Measurements from ENCODE around the gene RNF141.

RNF141 gene

DNA sequence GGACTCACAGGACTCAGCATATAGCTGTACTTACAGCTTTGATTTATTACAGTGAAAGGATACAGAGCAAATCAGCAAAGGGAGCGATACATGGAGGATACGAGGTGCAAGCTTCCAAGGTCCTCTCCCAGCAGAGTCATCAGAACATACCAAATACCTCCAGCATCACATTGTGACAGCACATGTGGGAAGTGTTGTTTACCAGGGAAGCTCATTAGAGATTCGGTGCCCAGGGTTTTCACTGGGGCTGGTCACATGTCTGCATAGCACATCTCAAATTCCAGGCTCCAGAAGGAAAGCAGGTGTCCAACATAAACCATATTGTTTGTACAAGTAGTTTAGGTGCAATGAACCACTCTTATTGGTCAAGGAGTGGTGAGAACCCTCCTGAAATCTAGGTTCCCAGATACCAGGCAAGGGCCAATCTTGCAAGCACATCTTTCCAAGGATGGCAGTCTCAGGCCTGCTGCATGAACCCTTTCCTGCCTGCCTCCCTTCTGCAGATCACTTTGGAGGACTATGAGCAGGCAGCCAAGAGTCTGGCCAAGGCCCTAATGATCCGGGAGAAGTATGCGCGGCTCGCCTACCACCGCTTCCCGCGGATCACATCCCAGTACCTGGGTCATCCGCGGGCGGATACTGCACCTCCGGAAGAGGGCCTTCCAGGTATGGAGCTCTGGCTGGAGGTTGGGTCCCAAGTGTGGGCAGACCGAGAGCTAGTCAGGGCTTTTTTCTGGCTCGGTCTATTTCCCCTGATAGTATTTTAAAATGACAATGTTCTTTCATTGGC lies 59.2 kb downstream of the RNF141 start:
- H3K9ac ChIP-seq (ENCODE audit: low read length in 2 of 2): no peak overlapping the region
- no peak overlapping the region for H3K27ac ChIP-seq (ENCODE audit: low read length)
- H3K9me3 ChIP-seq (ENCODE audit: control insufficient read depth in 2 of 2, low read length in 2 of 2): no peaks in the 10 kb centered on the region
- H3K27me3 ChIP-seq (ENCODE audit: control insufficient read depth in 1 of 2, insufficient read depth in 2 of 2, low read length in 2 of 2): no peaks in the 10 kb centered on the region
- peaks cover 10% of the 10 kb centered on the region for H3K4me1 ChIP-seq (ENCODE audit: control insufficient read depth, insufficient read depth, low read length)
- H3K4me3 ChIP-seq (ENCODE audit: low read length in 2 of 2): no peak overlapping the region
- no peaks in the 10 kb centered on the region for H3K36me3 ChIP-seq (ENCODE audit: control insufficient read depth in 2 of 2, insufficient read depth in 2 of 2, low read length in 2 of 2)

GRCh38 chr11:10480760-10481159 lies 60.2 kb downstream of the RNF141 start:
- no peak overlapping the region for H3K9ac ChIP-seq (ENCODE audit: low read length in 2 of 2)
- H3K9me3 ChIP-seq (ENCODE audit: control insufficient read depth in 2 of 2, low read length in 2 of 2): no peaks in the 10 kb centered on the region
- H3K27me3 ChIP-seq (ENCODE audit: control insufficient read depth in 1 of 2, insufficient read depth in 2 of 2, low read length in 2 of 2): no peaks in the 10 kb centered on the region
- H3K27ac ChIP-seq (ENCODE audit: low read length): no peak overlapping the region
- H3K4me3 ChIP-seq (ENCODE audit: low read length in 2 of 2): no peak overlapping the region
- no peaks in the 10 kb centered on the region for H3K36me3 ChIP-seq (ENCODE audit: control insufficient read depth in 2 of 2, insufficient read depth in 2 of 2, low read length in 2 of 2)
- H3K4me1 ChIP-seq (ENCODE audit: control insufficient read depth, insufficient read depth, low read length): peaks cover 10% of the 10 kb centered on the region

DNA sequence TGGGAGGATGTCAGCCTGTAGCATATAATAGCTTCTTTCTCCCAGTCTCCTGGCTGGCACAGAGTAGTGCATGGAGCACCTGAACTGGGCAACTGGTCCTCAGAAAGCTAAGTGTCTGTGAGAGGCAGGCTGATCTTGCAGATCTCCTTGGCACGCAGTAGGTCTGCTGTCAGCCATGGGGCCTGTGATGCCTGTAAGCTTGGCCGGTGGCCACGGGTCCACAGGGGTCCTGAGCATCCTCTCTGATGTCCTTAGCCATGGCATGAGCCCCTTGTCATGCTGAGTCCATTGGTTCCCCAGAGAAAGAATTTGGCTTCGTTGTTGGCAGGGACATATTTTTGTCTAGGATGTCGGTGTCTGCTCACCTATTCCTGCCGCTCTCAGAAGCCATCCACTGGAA lies 61.0 kb downstream of the RNF141 start:
- Histone ChIP-seq H3K4me1 (ENCODE audit: control insufficient read depth, insufficient read depth, low read length) (peaks cover 10% of the 10 kb centered on the region), H3K36me3 (ENCODE audit: control insufficient read depth in 2 of 2, insufficient read depth in 2 of 2, low read length in 2 of 2) (no peaks in the 10 kb centered on the region), H3K27me3 (ENCODE audit: control insufficient read depth in 1 of 2, insufficient read depth in 2 of 2, low read length in 2 of 2) (no peaks in the 10 kb centered on the region), H3K9me3 (ENCODE audit: control insufficient read depth in 2 of 2, low read length in 2 of 2) (no peaks in the 10 kb centered on the region), H3K4me3 (ENCODE audit: low read length in 2 of 2) (no peak overlapping the region), H3K9ac (ENCODE audit: low read length in 2 of 2) (no peak overlapping the region), H3K27ac (ENCODE audit: low read length) (no peak overlapping the region)

DNA sequence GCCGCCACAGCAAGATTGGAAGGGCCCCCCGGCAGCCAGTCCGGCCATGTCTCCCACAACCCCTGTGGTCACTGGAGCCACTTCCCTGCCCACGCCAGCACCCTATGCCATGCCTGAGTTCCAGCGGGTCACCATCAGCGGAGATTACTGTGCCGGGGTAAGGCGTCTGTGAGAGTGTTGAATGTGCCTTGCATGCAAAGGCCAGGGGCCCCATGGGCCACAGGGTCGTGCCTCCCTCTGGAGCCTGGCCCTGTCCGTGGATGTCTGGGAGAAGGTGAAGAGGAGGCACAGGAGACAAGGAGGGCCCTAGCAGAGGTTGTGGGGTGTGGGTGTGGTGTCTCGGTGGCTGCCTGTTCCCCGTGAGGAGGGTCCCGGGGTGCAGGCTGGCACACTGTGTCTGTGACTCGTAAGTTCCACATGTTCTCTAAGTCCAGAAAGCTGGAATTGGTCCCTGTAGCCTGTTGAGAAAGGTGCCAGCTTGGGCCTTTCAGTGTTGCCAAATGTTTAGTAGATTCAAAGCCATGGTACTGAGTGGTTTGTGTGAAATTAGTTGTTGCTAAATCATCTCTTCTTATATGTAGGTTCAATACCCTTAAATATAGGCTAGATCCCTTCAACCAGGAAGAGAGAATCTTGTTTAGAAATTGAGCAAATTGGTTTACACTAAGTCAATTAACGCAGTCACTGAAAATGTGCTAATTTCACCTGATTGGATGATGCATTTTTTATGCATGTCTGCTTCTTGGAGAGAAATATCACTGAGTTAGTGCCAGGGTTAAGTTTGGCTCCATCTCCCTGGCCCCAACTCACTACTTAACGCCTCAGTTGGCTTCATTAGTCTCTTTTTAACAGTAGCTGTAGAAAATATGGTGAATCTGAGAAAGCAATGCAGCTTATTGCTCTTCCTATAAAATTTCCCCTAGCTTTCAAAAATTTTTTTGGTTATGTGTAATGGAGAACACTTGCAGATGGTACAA lies 62.1 kb downstream of the RNF141 start:
- Histone ChIP-seq H3K9ac (ENCODE audit: low read length in 2 of 2) (no peak overlapping the region), H3K27ac (ENCODE audit: low read length) (no peak overlapping the region), H3K36me3 (ENCODE audit: control insufficient read depth in 2 of 2, insufficient read depth in 2 of 2, low read length in 2 of 2) (no peaks in the 10 kb centered on the region), H3K4me1 (ENCODE audit: control insufficient read depth, insufficient read depth, low read length) (peaks cover 10% of the 10 kb centered on the region), H3K27me3 (ENCODE audit: control insufficient read depth in 1 of 2, insufficient read depth in 2 of 2, low read length in 2 of 2) (no peaks in the 10 kb centered on the region), H3K9me3 (ENCODE audit: control insufficient read depth in 2 of 2, low read length in 2 of 2) (no peaks in the 10 kb centered on the region), H3K4me3 (ENCODE audit: low read length in 2 of 2) (no peak overlapping the region)

- Histone ChIP-seq H3K9me3 (ENCODE audit: control insufficient read depth in 2 of 2, low read length in 2 of 2) (no peaks in the 10 kb centered on the region), H3K27ac (ENCODE audit: low read length) (no peak overlapping the region), H3K4me1 (ENCODE audit: control insufficient read depth, insufficient read depth, low read length) (peaks cover 10% of the 10 kb centered on the region), H3K4me3 (ENCODE audit: low read length in 2 of 2) (no peak overlapping the region), H3K9ac (ENCODE audit: low read length in 2 of 2) (no peak overlapping the region), H3K27me3 (ENCODE audit: control insufficient read depth in 1 of 2, insufficient read depth in 2 of 2, low read length in 2 of 2) (no peaks in the 10 kb centered on the region), H3K36me3 (ENCODE audit: control insufficient read depth in 2 of 2, insufficient read depth in 2 of 2, low read length in 2 of 2) (no peaks in the 10 kb centered on the region)
Measured at GRCh38 chr11:10478066-10478465, 62.9 kb downstream of the RNF141 start.

GRCh38 chr11:10477690-10478046 lies 63.3 kb downstream of the RNF141 start:
- no peaks in the 10 kb centered on the region for H3K27me3 ChIP-seq (ENCODE audit: control insufficient read depth in 1 of 2, insufficient read depth in 2 of 2, low read length in 2 of 2)
- H3K4me1 ChIP-seq (ENCODE audit: control insufficient read depth, insufficient read depth, low read length): peaks cover 10% of the 10 kb centered on the region
- no peaks in the 10 kb centered on the region for H3K9me3 ChIP-seq (ENCODE audit: control insufficient read depth in 2 of 2, low read length in 2 of 2)
- no peaks in the 10 kb centered on the region for H3K36me3 ChIP-seq (ENCODE audit: control insufficient read depth in 2 of 2, insufficient read depth in 2 of 2, low read length in 2 of 2)
- no peak overlapping the region for H3K9ac ChIP-seq (ENCODE audit: low read length in 2 of 2)
- no peak overlapping the region for H3K27ac ChIP-seq (ENCODE audit: low read length)
- H3K4me3 ChIP-seq (ENCODE audit: low read length in 2 of 2): no peak overlapping the region

GRCh38 chr11:10476927-10477689 lies 63.9 kb downstream of the RNF141 start:
- Histone ChIP-seq H3K36me3 (ENCODE audit: control insufficient read depth in 2 of 2, insufficient read depth in 2 of 2, low read length in 2 of 2) (no peaks in the 10 kb centered on the region), H3K27me3 (ENCODE audit: control insufficient read depth in 1 of 2, insufficient read depth in 2 of 2, low read length in 2 of 2) (no peaks in the 10 kb centered on the region), H3K4me3 (ENCODE audit: low read length in 2 of 2) (no peak overlapping the region), H3K9ac (ENCODE audit: low read length in 2 of 2) (no peak overlapping the region), H3K4me1 (ENCODE audit: control insufficient read depth, insufficient read depth, low read length) (peaks cover 10% of the 10 kb centered on the region), H3K9me3 (ENCODE audit: control insufficient read depth in 2 of 2, low read length in 2 of 2) (no peaks in the 10 kb centered on the region), H3K27ac (ENCODE audit: low read length) (no peak overlapping the region)

DNA sequence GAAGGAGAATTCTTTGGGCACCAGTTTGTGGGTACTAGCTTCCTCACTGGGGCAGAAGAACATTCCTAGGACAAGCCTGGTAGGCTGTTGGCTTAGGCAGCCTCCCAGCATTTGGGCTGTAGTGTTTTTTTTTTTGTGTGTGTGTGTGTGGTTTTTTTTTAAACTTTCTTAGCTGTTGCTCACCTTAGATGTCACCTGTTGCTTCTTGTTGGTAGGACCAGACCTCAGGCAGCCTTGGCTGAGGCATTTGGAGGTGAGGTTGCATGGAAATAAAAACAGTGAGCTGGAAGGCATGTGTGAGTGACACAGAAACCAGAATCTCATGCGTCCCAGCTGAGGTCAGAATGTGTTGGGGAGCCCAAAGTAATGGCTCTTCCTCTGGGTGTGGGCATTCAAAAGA lies 64.6 kb downstream of the RNF141 start:
- peaks cover 10% of the 10 kb centered on the region for H3K4me1 ChIP-seq (ENCODE audit: control insufficient read depth, insufficient read depth, low read length)
- no peaks in the 10 kb centered on the region for H3K27me3 ChIP-seq (ENCODE audit: control insufficient read depth in 1 of 2, insufficient read depth in 2 of 2, low read length in 2 of 2)
- H3K36me3 ChIP-seq (ENCODE audit: control insufficient read depth in 2 of 2, insufficient read depth in 2 of 2, low read length in 2 of 2): no peaks in the 10 kb centered on the region
- no peak overlapping the region for H3K27ac ChIP-seq (ENCODE audit: low read length)
- no peaks in the 10 kb centered on the region for H3K9me3 ChIP-seq (ENCODE audit: control insufficient read depth in 2 of 2, low read length in 2 of 2)
- H3K9ac ChIP-seq (ENCODE audit: low read length in 2 of 2): no peak overlapping the region
- H3K4me3 ChIP-seq (ENCODE audit: low read length in 2 of 2): no peak overlapping the region

DNA sequence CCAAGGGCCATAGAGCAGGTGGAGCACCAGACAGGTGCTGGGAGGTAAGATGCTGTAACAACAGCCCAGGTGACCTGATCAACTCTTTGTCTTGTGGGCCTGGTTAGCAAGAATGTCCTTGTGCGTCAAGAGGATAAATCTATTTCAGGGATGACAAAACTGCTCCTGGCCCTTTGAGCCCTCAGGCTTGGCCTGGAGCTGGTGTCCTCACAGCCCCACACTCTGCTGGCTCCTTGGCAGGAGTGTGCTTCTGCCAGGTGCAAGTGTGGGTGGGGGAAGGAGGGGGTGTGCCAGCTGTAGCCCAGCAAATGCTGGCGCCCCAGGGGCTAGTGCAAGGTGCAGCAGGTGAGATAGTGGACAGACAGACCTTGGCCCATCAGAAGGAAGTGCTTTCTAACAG lies 66.4 kb downstream of the RNF141 start:
- no peaks in the 10 kb centered on the region for H3K36me3 ChIP-seq (ENCODE audit: control insufficient read depth in 2 of 2, insufficient read depth in 2 of 2, low read length in 2 of 2)
- H3K4me3 ChIP-seq (ENCODE audit: low read length in 2 of 2): no peak overlapping the region
- peaks cover 9% of the 10 kb centered on the region for H3K4me1 ChIP-seq (ENCODE audit: control insufficient read depth, insufficient read depth, low read length)
- H3K27me3 ChIP-seq (ENCODE audit: control insufficient read depth in 1 of 2, insufficient read depth in 2 of 2, low read length in 2 of 2): no peaks in the 10 kb centered on the region
- no peak overlapping the region for H3K27ac ChIP-seq (ENCODE audit: low read length)
- H3K9me3 ChIP-seq (ENCODE audit: control insufficient read depth in 2 of 2, low read length in 2 of 2): no peaks in the 10 kb centered on the region
- no peak overlapping the region for H3K9ac ChIP-seq (ENCODE audit: low read length in 2 of 2)

- H3K27ac ChIP-seq (ENCODE audit: low read length): no peak overlapping the region
- H3K4me3 ChIP-seq (ENCODE audit: low read length in 2 of 2): no peak overlapping the region
- H3K4me1 ChIP-seq (ENCODE audit: control insufficient read depth, insufficient read depth, low read length): no peaks in the 10 kb centered on the region
- no peaks in the 10 kb centered on the region for H3K9me3 ChIP-seq (ENCODE audit: control insufficient read depth in 2 of 2, low read length in 2 of 2)
- no peaks in the 10 kb centered on the region for H3K36me3 ChIP-seq (ENCODE audit: control insufficient read depth in 2 of 2, insufficient read depth in 2 of 2, low read length in 2 of 2)
- no peaks in the 10 kb centered on the region for H3K27me3 ChIP-seq (ENCODE audit: control insufficient read depth in 1 of 2, insufficient read depth in 2 of 2, low read length in 2 of 2)
- no peak overlapping the region for H3K9ac ChIP-seq (ENCODE audit: low read length in 2 of 2)
Measured at GRCh38 chr11:10473371-10473770, 67.6 kb downstream of the RNF141 start.

Measured in stomach smooth muscle (tissue), 2 donors.